Body of pancreas (tissue), 4 donors: ENCODE data around the gene USP6NL.

Source experiments
- CTCF ChIP-seq, 7 experiments: fragments of 450-650 bp in 4 of 7; fragments of 200-600 bp in 3 of 7; sonication (generic) in 3 of 7; IDR thresholded peaks; one replicate each; pipeline ENCODE4 v1.5.1; 2016 to 2019; ENCODE audit warnings: antibody characterized with exemption in 7 of 7
- POLR2A ChIP-seq, 3 donors: fragments of 450-650 bp; IDR thresholded peaks; one replicate each; pipeline ENCODE4 v1.6.1; 2016; ENCODE audit warnings: antibody characterized with exemption in 3 of 3, mild to moderate bottlenecking in 2 of 3

- TF ChIP-seq CTCF (IDR thresholded peaks at IDR 0.05) (no peak), POLR2A (IDR thresholded peaks at IDR 0.05) (no peak)
Measured at GRCh38 chr10:11639362-11639761, 27.9 kb upstream of the USP6NL start.
